BLaER1 treated with 17β-estradiol and CSF1 and Interleukin-3, amounts not matched to agents 10 nM and 100 nM (cell line): ENCODE results near the gene P2RX7.

Source experiments
- H3K27ac ChIP-seq, 11 experiments: shearing (Covaris generic); formaldehyde crosslinking; 2 replicates each; pipeline ENCODE4 v1.8.1; 2022
- H3K27me3 ChIP-seq, 11 experiments: shearing (Covaris generic); formaldehyde crosslinking; 2 replicates each; pipeline ENCODE4 v1.8.1; 2022
- H3K36me3 ChIP-seq, 11 experiments: shearing (Covaris generic); formaldehyde crosslinking; 2 replicates each; pipeline ENCODE4 v1.8.1; 2022
- H3K4me1 ChIP-seq, 10 experiments: shearing (Covaris generic); formaldehyde crosslinking; 2 replicates each; pipeline ENCODE4 v1.8.1; 2022
- H3K4me2 ChIP-seq, 11 experiments: shearing (Covaris generic); formaldehyde crosslinking; 2 replicates each; pipeline ENCODE4 v1.8.1; 2022
- H3K4me3 ChIP-seq, 10 experiments: shearing (Covaris generic); formaldehyde crosslinking; 2 replicates each; pipeline ENCODE4 v1.8.1; 2022
- H3K9ac ChIP-seq, 11 experiments: shearing (Covaris generic); formaldehyde crosslinking; 2 replicates each; pipeline ENCODE4 v1.8.1; 2022
- H3K9me3 ChIP-seq, 11 experiments: shearing (Covaris generic); formaldehyde crosslinking; replicated peaks in 1 of 11; 2 replicates each; pipeline ENCODE4 v1.8.1; 2022
- H4K20me1 ChIP-seq, 11 experiments: shearing (Covaris generic); formaldehyde crosslinking; 2 replicates each; pipeline ENCODE4 v1.8.1; 2022
- Cebpa-rat ChIP-seq, 11 experiments: shearing (Covaris generic); IDR thresholded peaks; 2 replicates each; pipeline ENCODE4 v1.8.1; 2022

The P2RX7 gene

GRCh38 chr12:121114806-121115205 is 17.9 kb upstream of the P2RX7 start:
- Histone ChIP-seq H3K27me3 (no peaks in the 10 kb centered on the region), H4K20me1 (no peaks in the 10 kb centered on the region), H3K9ac (no peak overlapping the region), H3K27ac (no peak overlapping the region), H3K4me3 (no peak overlapping the region), H3K36me3 (no peaks in the 10 kb centered on the region), H3K9me3 (no peaks in the 10 kb centered on the region), H3K4me1 (peaks cover 0 to 24% (median 11%) of the 10 kb centered on the region in 10 experiments; a peak in 13 of 20 replicates), H3K4me2 (no peak overlapping the region)
- TF ChIP-seq Cebpa-rat (IDR thresholded peaks at IDR 0.05), result no peak

DNA sequence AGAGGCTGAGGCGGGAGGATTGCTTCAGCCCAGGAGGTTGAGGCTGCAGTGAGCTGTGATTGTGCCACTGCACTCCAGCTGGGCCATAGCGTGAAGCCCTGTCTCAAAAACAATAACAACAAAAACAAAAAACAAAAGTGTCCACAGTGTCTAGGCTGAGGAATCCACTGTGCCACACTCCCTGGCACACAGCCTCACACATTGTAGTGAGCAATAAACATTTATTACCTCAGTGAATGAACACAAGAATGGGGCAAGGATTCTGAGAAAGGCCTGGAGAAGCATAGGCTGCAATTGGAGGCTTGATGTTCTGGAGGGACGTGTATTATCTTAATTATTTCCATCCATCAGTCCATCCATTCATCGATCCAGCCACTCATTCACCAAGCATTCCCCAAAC is 17.1 kb upstream of the P2RX7 start:
- Histone ChIP-seq H3K27me3 (no peaks in the 10 kb centered on the region), H3K4me3 (no peak overlapping the region), H3K36me3 (no peaks in the 10 kb centered on the region), H3K9ac (no peak overlapping the region), H3K27ac (no peak overlapping the region), H4K20me1 (no peaks in the 10 kb centered on the region), H3K9me3 (no peaks in the 10 kb centered on the region), H3K4me1 (peaks cover 0 to 25% (median 9%) of the 10 kb centered on the region in 10 experiments; a peak in 14 of 20 replicates), H3K4me2 (no peak overlapping the region)
- no peak for TF ChIP-seq Cebpa-rat (IDR thresholded peaks at IDR 0.05)

DNA sequence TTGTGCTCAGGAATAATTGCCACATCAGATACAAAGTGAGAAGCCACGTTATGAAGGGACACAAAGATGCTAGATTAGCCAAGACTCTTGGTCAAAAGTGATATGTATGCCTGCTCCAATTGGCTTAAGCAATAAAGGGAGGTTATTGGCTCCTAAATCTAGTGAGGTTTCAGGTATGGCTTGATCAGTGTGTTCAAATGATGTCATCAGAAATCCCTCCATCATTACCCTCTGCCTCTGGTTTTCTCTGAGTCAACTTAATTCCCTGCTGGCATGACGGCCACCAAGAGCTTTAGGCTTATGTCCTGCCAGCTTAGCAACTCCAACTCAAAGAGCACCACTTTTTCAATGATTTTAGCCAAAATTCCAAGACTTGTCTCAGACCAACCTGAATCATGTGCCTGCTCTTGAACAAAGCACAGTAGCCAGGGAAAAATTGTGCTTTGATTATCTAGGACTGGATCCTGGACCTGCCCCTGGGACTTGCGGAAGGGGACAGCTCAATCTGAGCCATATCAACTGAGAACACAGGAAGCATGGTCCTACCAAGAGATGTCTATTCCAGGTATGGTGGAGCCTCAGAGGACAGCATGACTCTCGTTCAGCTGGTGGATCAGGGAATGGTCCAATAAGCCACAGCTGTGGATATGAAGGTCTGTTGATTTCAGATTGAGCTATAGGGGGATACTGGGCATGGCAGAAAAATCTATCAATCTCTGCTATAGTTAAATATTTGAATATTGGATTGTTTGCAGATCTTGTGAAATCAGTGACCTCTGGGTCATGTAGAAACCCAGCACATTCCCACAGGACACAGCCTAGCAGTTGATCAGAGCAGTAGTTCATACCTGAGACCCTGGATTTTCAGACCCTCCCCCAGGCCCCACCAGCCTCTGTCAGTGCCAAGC is 16.1 kb upstream of the P2RX7 start:
- H3K4me3 ChIP-seq, result no peak overlapping the region
- H3K27me3 ChIP-seq, result no peaks in the 10 kb centered on the region
- no peaks in the 10 kb centered on the region for H4K20me1 ChIP-seq
- H3K36me3 ChIP-seq, result no peaks in the 10 kb centered on the region
- no peak overlapping the region for H3K27ac ChIP-seq
- no peak overlapping the region for H3K4me2 ChIP-seq
- no peak for TF ChIP-seq Cebpa-rat (IDR thresholded peaks at IDR 0.05)
- peaks cover 9 to 30% (median 18%) of the 10 kb centered on the region in 10 experiments for H3K4me1 ChIP-seq
- H3K9ac ChIP-seq, result no peak overlapping the region
- no peaks in the 10 kb centered on the region for H3K9me3 ChIP-seq

DNA sequence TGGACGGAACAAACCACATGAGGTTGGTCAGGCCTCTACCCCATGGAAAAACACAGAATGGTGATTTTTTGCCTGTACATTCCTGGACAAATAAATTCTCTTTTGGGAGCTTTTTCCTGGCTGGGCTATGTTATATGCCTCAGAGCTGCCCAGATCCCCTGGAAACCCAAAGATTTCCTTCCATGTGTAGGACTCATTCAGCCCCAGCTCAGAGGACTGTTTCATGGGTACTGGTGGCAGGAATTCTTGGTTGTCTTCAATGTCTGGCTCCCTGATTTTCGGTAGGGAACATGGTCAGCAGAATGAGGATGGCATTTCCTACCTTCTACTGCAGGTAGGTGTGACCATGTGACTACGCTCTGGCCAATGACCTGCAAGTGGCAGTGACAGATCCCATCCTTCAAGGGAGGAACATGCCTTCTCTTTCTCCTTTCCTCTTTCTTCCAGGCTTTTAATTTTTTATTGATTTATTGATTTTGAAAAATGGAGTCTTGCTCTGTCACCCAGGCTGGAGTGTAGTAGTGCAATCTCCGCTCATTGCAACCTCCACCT is 15.4 kb upstream of the P2RX7 start:
- Histone ChIP-seq H3K27ac (no peak overlapping the region), H3K9ac (no peak overlapping the region), H4K20me1 (no peaks in the 10 kb centered on the region), H3K9me3 (peaks cover 0 to 6% (median 0%) of the 10 kb centered on the region in 11 experiments; a peak in 1 of 22 replicates), H3K36me3 (no peaks in the 10 kb centered on the region), H3K4me1 (peaks cover 15 to 30% (median 19%) of the 10 kb centered on the region in 10 experiments), H3K4me2 (no peak overlapping the region), H3K4me3 (no peak overlapping the region), H3K27me3 (no peaks in the 10 kb centered on the region)
- no peak for TF ChIP-seq Cebpa-rat (IDR thresholded peaks at IDR 0.05)

DNA sequence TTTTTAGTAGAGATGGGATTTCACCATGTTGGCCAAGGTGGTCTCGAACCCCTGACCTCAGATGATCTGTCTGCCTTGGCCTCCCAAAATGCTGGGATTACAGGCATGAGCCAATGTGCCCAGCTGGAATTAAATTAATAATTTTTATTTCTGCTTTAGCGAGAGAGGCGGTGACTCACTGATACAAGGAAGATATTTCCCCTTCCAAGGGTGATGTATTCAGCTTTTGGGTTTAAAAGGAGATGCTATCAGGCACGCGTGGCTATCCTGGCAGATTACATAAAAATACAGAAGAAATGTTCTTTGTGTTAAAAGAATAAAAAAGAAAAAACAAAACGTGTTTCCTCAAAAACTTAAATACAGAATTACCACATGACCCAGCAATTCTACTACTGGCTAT is 12.4 kb upstream of the P2RX7 start:
- H3K4me2 ChIP-seq, result peak overlapping the region in 4 of 11 experiments; percentile 15 to 49 (median 29); a peak in 2 of 22 replicates
- no peaks in the 10 kb centered on the region for H4K20me1 ChIP-seq
- peaks cover 0 to 17% (median 10%) of the 10 kb centered on the region in 11 experiments; a peak in 13 of 22 replicates for H3K9me3 ChIP-seq
- no peak overlapping the region for H3K27ac ChIP-seq
- no peak overlapping the region for H3K9ac ChIP-seq
- H3K36me3 ChIP-seq, result no peaks in the 10 kb centered on the region
- no peak for TF ChIP-seq Cebpa-rat (IDR thresholded peaks at IDR 0.05)
- H3K4me1 ChIP-seq, result peaks cover 13 to 32% (median 27%) of the 10 kb centered on the region in 10 experiments
- no peaks in the 10 kb centered on the region for H3K27me3 ChIP-seq
- no peak overlapping the region for H3K4me3 ChIP-seq

- H3K27ac ChIP-seq, result peak overlapping the region in 1 of 11 experiments; percentile 27; a peak in 1 of 22 replicates
Measured at GRCh38 chr12:121120989-121121755, 11.5 kb upstream of the P2RX7 start.

DNA sequence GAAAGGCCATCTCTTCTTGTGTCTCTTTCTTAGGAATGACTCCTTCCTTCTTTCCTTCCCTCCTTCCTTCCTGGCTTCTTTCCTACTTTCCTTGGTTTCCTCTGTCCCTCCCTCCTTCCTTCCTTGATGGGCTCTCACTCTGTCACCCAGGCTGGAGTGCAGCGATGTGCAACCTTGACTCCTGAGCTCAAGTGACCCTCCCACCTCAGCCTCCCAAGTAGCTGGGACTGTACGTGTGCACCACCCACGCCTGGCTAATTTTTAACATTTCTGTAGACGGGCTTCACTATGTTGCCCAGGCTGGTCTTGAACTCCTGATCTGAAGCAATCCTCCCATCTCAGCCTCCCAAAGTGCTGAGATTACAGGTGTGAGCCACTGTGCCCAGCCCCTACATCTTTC is 10.9 kb upstream of the P2RX7 start:
- no peak overlapping the region for H3K27ac ChIP-seq
- no peaks in the 10 kb centered on the region for H3K27me3 ChIP-seq
- H4K20me1 ChIP-seq, result no peaks in the 10 kb centered on the region
- H3K4me2 ChIP-seq, result peak overlapping the region in 8 of 11 experiments; percentile 5 to 62 (median 50); a peak in 12 of 22 replicates
- H3K4me1 ChIP-seq, result peaks cover 21 to 47% (median 39%) of the 10 kb centered on the region in 10 experiments
- no peak for TF ChIP-seq Cebpa-rat (IDR thresholded peaks at IDR 0.05)
- H3K4me3 ChIP-seq, result no peak overlapping the region
- H3K9ac ChIP-seq, result no peak overlapping the region
- H3K36me3 ChIP-seq, result no peaks in the 10 kb centered on the region
- H3K9me3 ChIP-seq, result peaks cover 0 to 21% (median 10%) of the 10 kb centered on the region in 11 experiments; a peak in 13 of 22 replicates

More at GRCh38 chr12:121120989-121121755, 11.5 kb upstream of the P2RX7 start:
- Histone ChIP-seq H3K4me3 (no peak overlapping the region), H3K4me2 (peak overlapping the region in 9 of 11 experiments; percentile 34 to 62 (median 52); a peak in 17 of 22 replicates), H3K9me3 (peaks cover 0 to 21% (median 10%) of the 10 kb centered on the region in 11 experiments; a peak in 13 of 22 replicates), H4K20me1 (no peaks in the 10 kb centered on the region), H3K9ac (no peak overlapping the region), H3K4me1 (peaks cover 14 to 41% (median 33%) of the 10 kb centered on the region in 10 experiments), H3K36me3 (no peaks in the 10 kb centered on the region), H3K27me3 (no peaks in the 10 kb centered on the region)
- no peak for TF ChIP-seq Cebpa-rat (IDR thresholded peaks at IDR 0.05)

GRCh38 chr12:121123488-121123887 is 9.2 kb upstream of the P2RX7 start:
- Histone ChIP-seq H3K27ac (no peak overlapping the region), H3K4me3 (no peak overlapping the region), H3K4me2 (no peak overlapping the region), H3K27me3 (no peaks in the 10 kb centered on the region), H3K9ac (no peak overlapping the region), H4K20me1 (no peaks in the 10 kb centered on the region), H3K36me3 (no peaks in the 10 kb centered on the region), H3K9me3 (peaks cover 0 to 21% (median 10%) of the 10 kb centered on the region in 11 experiments; a peak in 13 of 22 replicates), H3K4me1 (peaks cover 38 to 64% (median 56%) of the 10 kb centered on the region in 10 experiments)
- no peak for TF ChIP-seq Cebpa-rat (IDR thresholded peaks at IDR 0.05)
